ENCODE data around the gene PCBP3.

- no peak for TF ChIP-seq CTCF (IDR thresholded peaks at IDR 0.05)
- no peak for TF ChIP-seq POLR2A (IDR thresholded peaks at IDR 0.05)
These were observed 158.9 kb downstream of the PCBP3 start for GRCh38 chr21:45802425-45802824.

Data from right lobe of liver (tissue), 4 donors.